Activated CD4-positive, alpha-beta T cell treated with anti-CD3 and anti-CD28 coated beads, Interleukin-2, amount 50 U/mL, for 1 hour (primary cell): ENCODE data around the gene TMEM258.

Source experiments
- DNase-seq: peaks from one replicate; pipeline ENCODE4 v3.0.0-alpha.2; 2020

TMEM258 gene

GRCh38 chr11:61774411-61774810 is 18.0 kb downstream of the TMEM258 start:
- DNase-seq, result no peak

GRCh38 chr11:61773809-61774208 is 18.6 kb downstream of the TMEM258 start:
- no peak for DNase-seq

GRCh38 chr11:61773356-61773755 is 19.0 kb downstream of the TMEM258 start:
- no peak for DNase-seq

- no peak for DNase-seq
Observed at GRCh38 chr11:61771985-61772455, 20.4 kb downstream of the TMEM258 start.

GRCh38 chr11:61771195-61771894 is 21.1 kb downstream of the TMEM258 start:
- no peak for DNase-seq

- no peak for DNase-seq
Observed at GRCh38 chr11:61769946-61770683, 22.3 kb downstream of the TMEM258 start.

- DNase-seq, result no peak
Observed at GRCh38 chr11:61769169-61769920, 23.1 kb downstream of the TMEM258 start.

- no peak for DNase-seq
Observed at GRCh38 chr11:61768376-61769076, 23.9 kb downstream of the TMEM258 start.

- DNase-seq, result no peak
Observed at GRCh38 chr11:61766353-61766841, 26.0 kb downstream of the TMEM258 start.

GRCh38 chr11:61765550-61766253 is 26.7 kb downstream of the TMEM258 start:
- DNase-seq, result no peak

GRCh38 chr11:61764606-61765260 is 27.7 kb downstream of the TMEM258 start:
- no peak for DNase-seq

GRCh38 chr11:61763930-61764605 is 28.3 kb downstream of the TMEM258 start:
- DNase-seq, result no peak

- DNase-seq, result no peak
Observed at GRCh38 chr11:61762798-61763197, 29.6 kb downstream of the TMEM258 start.

GRCh38 chr11:61762223-61762615 is 30.2 kb downstream of the TMEM258 start:
- no peak for DNase-seq

- no peak for DNase-seq
Observed at GRCh38 chr11:61761440-61762222, 30.8 kb downstream of the TMEM258 start.

GRCh38 chr11:61760946-61761345 is 31.5 kb downstream of the TMEM258 start:
- DNase-seq, result no peak

GRCh38 chr11:61757213-61757862 is 35.1 kb downstream of the TMEM258 start:
- no peak for DNase-seq

GRCh38 chr11:61756452-61757212 is 35.8 kb downstream of the TMEM258 start:
- DNase-seq, result no peak

- no peak for DNase-seq
Observed at GRCh38 chr11:61756147-61756451, 36.3 kb downstream of the TMEM258 start.
